ENCODE results near the gene UROC1.
A peak's percentile ranks its signal among the peaks of the same experiment; 100 is the strongest.

UROC1 gene

DNA sequence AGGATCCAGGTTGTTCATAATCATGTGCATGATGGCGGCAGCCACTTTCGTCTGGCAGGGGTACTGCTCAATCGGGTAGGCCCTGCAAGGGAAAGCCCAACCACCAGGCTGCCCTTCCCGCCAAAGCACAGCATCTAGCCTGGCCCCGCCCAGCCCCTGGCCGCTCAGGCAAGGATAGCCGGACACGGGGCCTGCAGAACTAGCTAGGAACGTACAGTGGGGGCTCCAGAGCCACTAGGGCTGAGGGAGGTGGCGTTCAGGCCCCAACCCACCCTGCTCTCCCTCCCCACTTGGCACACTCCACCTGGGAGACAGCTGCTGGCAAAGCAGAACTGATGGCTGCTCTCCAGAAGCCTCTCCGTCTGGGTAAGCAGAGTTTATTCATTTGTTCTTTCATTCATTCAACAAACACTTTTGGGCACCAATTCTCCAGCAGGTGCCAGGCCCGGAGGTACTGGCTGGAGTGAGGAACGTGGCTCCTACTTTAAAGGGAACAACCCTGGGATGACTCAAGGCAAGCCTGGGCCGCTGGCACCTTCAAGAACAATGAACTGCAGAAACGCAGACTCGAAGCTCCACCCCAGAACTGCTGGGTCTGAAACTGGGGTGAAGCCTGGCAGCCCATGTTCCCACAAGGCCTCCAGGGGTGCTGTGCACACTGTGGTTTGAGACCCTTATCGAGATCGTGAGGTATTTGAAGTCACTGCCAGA is 7.8 kb downstream of the UROC1 start:
- no peaks in the 10 kb centered on the region for H3K4me1 Mint-ChIP-seq (ENCODE audit: low read depth)
- DNase-seq (ENCODE audit: low spot score) = no peak
- H3K27me3 Mint-ChIP-seq (ENCODE audit: low read depth) = no peaks in the 10 kb centered on the region
- H3K9me3 Mint-ChIP-seq = no peaks in the 10 kb centered on the region
- no peaks in the 10 kb centered on the region for H3K36me3 Mint-ChIP-seq (ENCODE audit: low read depth)
- no peak overlapping the region for H3K4me3 Mint-ChIP-seq
- no peak overlapping the region for H3K27ac Mint-ChIP-seq

DNA sequence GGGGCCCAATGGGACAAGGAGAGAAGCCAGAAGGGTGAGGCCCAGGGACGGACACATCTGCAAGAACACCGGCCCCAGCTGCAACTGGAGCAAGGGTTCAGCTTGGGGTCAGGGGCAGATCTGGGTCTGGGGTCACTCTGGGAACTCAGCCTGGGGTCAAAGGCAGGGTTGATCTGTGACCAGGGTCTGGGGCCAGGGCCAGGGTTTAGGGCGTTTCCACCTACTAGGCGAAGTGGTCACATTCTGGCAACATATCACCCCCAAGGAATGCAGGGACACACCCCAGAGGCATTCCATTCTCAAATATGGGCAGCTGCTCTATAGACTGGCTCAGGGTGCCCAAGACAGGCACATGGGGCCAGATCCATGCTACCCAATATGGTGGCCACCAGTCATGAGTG is 9.0 kb downstream of the UROC1 start:
- H3K4me1 Mint-ChIP-seq (ENCODE audit: low read depth) = no peaks in the 10 kb centered on the region
- no peak for DNase-seq (ENCODE audit: low spot score)
- no peak overlapping the region for H3K27ac Mint-ChIP-seq
- no peaks in the 10 kb centered on the region for H3K27me3 Mint-ChIP-seq (ENCODE audit: low read depth)
- H3K36me3 Mint-ChIP-seq (ENCODE audit: low read depth) = no peaks in the 10 kb centered on the region
- no peak overlapping the region for H3K4me3 Mint-ChIP-seq
- H3K9me3 Mint-ChIP-seq = no peaks in the 10 kb centered on the region

DNA sequence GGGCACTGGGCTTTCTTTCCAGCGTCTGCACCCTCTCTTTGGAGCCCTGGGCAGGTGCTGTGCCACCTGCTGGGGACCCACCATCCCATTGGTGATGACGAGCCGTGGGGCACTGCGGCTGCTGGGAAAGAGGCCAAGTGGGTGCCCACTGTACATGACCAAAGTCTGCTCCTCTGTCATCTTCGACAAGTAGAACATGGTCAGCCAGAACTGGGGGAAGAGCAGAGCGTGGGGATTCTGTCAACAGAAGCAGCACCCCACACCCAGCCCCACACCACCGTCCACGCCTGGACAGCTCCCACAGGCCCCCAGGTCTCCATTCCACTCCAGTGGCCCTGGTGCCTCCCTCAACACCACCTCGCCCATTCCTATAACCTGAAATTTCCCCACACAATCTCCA is 9.7 kb downstream of the UROC1 start:
- Mint-ChIP-seq H3K4me1 (ENCODE audit: low read depth) (no peaks in the 10 kb centered on the region), H3K27me3 (ENCODE audit: low read depth) (no peaks in the 10 kb centered on the region)

DNA sequence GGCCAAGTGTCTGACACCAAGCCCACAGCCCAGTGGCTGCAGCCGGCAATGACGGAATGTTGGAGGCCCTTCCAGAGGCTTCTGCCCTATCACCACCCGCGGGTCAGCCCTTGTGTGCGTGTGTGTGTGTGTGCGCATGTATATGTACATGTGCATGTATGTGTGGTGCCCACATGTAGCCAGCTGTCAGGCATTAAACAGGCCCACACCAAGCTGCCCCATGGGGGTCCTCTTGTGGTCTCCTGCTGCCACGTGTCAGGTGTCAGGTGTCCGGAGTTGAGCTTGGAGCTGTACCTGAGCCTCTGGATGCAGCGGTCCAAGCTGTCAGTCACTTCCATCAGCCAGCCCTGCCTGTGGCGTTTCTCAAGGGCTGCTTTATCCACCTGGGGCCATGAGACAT is 13.9 kb downstream of the UROC1 start:
- Mint-ChIP-seq H3K4me3 (no peak overlapping the region), H3K27me3 (ENCODE audit: low read depth) (no peaks in the 10 kb centered on the region), H3K36me3 (ENCODE audit: low read depth) (no peaks in the 10 kb centered on the region), H3K9me3 (no peaks in the 10 kb centered on the region), H3K27ac (no peak overlapping the region), H3K4me1 (ENCODE audit: low read depth) (no peaks in the 10 kb centered on the region)
- DNase-seq (ENCODE audit: low spot score) = no peak

More for the DNA sequence above, 9.7 kb downstream of the UROC1 start:
- H3K27ac Mint-ChIP-seq = no peak overlapping the region
- no peaks in the 10 kb centered on the region for H3K9me3 Mint-ChIP-seq
- no peak overlapping the region for H3K4me3 Mint-ChIP-seq
- DNase-seq (ENCODE audit: low spot score) = no peak
- H3K36me3 Mint-ChIP-seq (ENCODE audit: low read depth) = no peaks in the 10 kb centered on the region

DNA sequence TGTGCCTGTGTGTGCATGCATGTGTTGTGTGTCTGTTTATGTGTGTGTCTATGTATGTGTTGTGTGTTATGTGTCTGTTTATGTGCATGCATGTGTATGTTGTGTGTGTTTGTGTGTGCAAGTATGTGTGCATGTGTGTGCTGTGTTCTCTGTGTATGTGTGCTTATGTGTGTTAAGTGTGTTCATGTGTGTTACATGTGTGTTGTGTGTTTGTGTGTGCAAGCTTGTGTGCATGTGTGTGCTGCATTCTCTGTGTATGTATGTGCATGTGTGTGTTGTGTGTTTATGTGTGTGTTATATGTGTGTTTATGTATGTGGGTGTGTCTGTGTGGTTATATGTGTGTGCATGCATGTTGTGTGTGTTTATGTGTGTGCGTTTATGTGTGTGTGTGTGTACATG is 14.9 kb downstream of the UROC1 start:
- no peaks in the 10 kb centered on the region for H3K27me3 Mint-ChIP-seq (ENCODE audit: low read depth)
- H3K9me3 Mint-ChIP-seq = no peaks in the 10 kb centered on the region
- no peak overlapping the region for H3K27ac Mint-ChIP-seq
- no peaks in the 10 kb centered on the region for H3K4me1 Mint-ChIP-seq (ENCODE audit: low read depth)
- no peak overlapping the region for H3K4me3 Mint-ChIP-seq
- no peak for DNase-seq (ENCODE audit: low spot score)
- no peaks in the 10 kb centered on the region for H3K36me3 Mint-ChIP-seq (ENCODE audit: low read depth)

DNA sequence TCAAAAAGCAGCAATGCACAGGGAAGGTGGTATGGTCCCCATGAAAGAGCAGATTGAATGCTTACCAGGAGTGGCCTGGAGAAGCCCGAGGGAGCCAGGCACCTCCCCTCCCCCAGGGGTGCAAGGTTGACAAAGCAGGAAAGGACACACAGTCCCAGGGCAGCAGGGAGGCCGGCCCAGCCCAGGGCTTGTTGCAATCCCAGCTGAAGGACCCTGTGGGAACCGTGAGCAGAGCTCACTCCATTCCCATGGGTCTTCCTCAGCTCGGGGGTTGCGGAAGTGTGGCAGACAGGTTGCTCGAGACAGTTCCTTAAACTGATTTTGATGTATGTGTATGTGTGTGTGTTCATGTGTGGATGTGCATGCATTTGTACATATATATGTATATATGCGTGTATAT is 15.8 kb downstream of the UROC1 start:
- Mint-ChIP-seq H3K4me3 (no peak overlapping the region), H3K9me3 (no peaks in the 10 kb centered on the region), H3K27me3 (ENCODE audit: low read depth) (no peaks in the 10 kb centered on the region), H3K36me3 (ENCODE audit: low read depth) (no peaks in the 10 kb centered on the region), H3K4me1 (ENCODE audit: low read depth) (peaks cover 4% of the 10 kb centered on the region), H3K27ac (no peak overlapping the region)
- DNase-seq (ENCODE audit: low spot score) = no peak

DNA sequence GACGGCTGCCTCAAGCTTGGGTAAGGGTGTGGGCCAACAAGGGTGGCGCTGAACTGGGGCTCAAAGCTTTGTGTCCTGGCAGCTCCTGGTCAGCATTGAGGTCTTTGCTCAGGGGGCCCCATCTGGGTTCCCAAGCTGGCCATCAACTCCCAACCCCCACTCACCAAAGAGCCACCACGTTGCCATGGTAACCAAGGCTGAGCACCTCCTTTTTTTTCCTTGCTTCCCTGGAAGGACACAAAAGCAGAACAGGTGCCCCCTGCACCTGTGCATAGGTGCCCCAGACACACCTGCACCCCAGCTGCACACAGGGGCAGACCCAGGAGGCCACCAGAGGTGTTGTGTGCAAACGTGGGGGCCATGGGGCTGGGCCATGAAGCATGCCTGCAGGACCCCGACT is 16.5 kb downstream of the UROC1 start:
- H3K4me3 Mint-ChIP-seq = no peak overlapping the region
- H3K27me3 Mint-ChIP-seq (ENCODE audit: low read depth) = no peaks in the 10 kb centered on the region
- no peaks in the 10 kb centered on the region for H3K9me3 Mint-ChIP-seq
- no peaks in the 10 kb centered on the region for H3K36me3 Mint-ChIP-seq (ENCODE audit: low read depth)
- DNase-seq (ENCODE audit: low spot score) = no peak
- peaks cover 4% of the 10 kb centered on the region for H3K4me1 Mint-ChIP-seq (ENCODE audit: low read depth)
- H3K27ac Mint-ChIP-seq = no peak overlapping the region

DNA sequence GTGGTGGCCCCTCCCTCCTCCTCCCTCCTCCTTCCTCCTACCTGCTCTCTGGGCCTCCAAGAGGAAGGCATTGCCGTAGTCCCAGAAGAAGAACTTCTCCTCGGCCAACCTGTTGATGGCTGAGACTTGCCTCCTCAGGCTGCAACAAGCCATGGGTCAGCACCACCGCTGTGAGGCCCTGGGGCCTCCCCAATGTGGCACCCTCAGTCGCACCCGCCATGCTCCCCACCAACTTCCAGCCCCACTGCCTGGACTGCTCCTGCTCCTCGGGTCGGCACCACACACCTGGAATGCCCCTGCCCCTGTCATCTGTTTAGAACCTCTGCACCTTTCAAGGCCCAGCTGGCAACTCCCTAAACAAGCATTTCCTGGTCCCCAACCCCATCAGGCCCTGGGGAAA is 17.6 kb downstream of the UROC1 start:
- DNase-seq (ENCODE audit: low spot score) = no peak
- Mint-ChIP-seq H3K27me3 (ENCODE audit: low read depth) (no peaks in the 10 kb centered on the region), H3K9me3 (no peaks in the 10 kb centered on the region), H3K4me3 (no peak overlapping the region), H3K27ac (no peak overlapping the region), H3K36me3 (ENCODE audit: low read depth) (no peaks in the 10 kb centered on the region), H3K4me1 (ENCODE audit: low read depth) (peaks cover 4% of the 10 kb centered on the region)

DNA sequence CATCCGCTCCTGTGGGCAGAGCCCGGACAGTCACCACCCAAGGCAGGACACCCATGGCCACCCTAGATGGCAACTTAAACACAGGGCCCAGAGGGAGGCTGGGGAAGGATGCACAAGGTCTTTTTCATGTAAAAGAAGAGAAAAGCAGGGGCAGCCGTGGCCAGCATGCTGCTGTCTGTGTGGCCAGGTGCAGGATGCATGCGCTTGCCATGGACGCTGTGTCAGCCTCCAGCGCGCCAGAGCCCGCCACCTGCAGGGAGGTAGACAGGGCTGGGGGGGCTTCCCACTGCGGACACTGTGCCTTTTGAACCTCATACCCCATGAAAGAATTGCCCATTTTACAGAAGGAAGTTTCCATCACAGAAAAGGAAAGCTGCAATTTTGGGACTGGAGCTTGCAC is 18.2 kb downstream of the UROC1 start:
- Mint-ChIP-seq H3K4me1 (ENCODE audit: low read depth) (peaks cover 4% of the 10 kb centered on the region), H3K9me3 (no peaks in the 10 kb centered on the region), H3K4me3 (no peak overlapping the region), H3K27ac (no peak overlapping the region), H3K36me3 (ENCODE audit: low read depth) (no peaks in the 10 kb centered on the region), H3K27me3 (ENCODE audit: low read depth) (no peaks in the 10 kb centered on the region)
- DNase-seq (ENCODE audit: low spot score) = no peak

DNA sequence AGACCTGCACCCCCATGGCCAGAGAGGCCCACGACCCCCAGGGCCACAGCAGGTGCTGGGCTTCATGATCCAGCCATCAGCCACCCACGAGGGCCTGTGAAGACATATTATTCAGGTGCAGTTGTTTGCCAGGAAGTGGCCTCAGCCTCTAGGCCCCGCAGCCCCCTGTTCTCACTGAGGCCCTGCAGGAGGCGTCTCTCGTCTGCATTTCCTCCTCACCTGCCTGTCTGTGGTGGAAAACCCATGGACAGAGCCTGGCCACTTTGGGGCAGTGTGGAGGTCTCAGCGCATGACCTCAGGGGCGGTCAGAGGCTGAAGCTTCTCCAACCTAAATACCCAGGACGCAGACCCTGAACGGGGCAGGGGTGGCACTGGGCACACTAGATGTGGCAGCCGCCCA is 18.6 kb downstream of the UROC1 start:
- Mint-ChIP-seq H3K36me3 (ENCODE audit: low read depth) (no peaks in the 10 kb centered on the region), H3K4me3 (no peak overlapping the region), H3K9me3 (no peaks in the 10 kb centered on the region), H3K27me3 (ENCODE audit: low read depth) (no peaks in the 10 kb centered on the region), H3K27ac (no peak overlapping the region), H3K4me1 (ENCODE audit: low read depth) (peaks cover 4% of the 10 kb centered on the region)
- no peak for DNase-seq (ENCODE audit: low spot score)

DNA sequence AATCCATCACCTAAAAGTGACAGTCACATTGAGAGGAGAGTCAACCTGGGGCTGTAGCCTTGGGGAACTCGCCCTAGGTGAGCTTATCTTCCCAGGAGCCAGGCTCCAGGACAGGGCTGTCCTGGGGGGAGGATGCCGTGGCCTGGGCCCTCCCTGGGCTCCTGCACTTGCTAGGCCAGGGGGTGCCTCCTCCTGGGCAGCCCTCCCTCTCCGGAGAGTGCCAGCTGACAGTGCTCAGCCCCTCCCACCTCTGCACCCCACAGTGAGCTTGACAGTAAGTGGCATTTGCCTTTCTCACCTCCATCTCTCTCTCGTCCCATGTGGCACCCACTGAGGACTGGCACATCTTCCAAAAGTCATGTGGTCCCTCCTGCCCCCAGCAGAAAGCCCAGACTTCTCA is 19.1 kb downstream of the UROC1 start:
- Mint-ChIP-seq H3K4me3 (no peak overlapping the region), H3K9me3 (no peaks in the 10 kb centered on the region), H3K27ac (no peak overlapping the region)

DNA sequence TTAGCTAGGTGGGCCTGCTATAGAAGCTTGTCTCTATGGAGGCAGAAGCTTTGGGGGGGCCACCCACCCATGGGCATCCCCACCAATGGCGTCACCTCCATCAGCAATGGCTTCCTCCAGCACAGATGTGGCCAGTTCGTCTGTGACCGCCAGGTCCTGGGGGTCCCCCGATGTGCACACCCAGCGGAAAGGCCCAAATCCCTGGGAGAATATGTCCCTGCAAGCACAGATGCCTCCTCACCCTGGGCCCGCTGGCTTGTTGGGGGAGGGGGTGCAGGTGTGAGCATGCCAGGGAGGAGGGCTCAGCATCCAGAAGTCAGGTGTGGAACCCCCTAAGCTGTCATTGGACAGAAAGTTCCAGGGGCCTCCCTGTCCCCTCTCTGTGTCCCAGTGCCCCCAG is 19.6 kb downstream of the UROC1 start:
- Mint-ChIP-seq H3K27me3 (ENCODE audit: low read depth) (no peaks in the 10 kb centered on the region), H3K9me3 (no peaks in the 10 kb centered on the region), H3K4me1 (ENCODE audit: low read depth) (peaks cover 4% of the 10 kb centered on the region), H3K4me3 (no peak overlapping the region), H3K27ac (no peak overlapping the region), H3K36me3 (ENCODE audit: low read depth) (no peaks in the 10 kb centered on the region)
- DNase-seq (ENCODE audit: low spot score) = no peak

More for the DNA sequence above, 19.1 kb downstream of the UROC1 start:
- Mint-ChIP-seq H3K4me1 (ENCODE audit: low read depth) (peaks cover 4% of the 10 kb centered on the region), H3K36me3 (ENCODE audit: low read depth) (no peaks in the 10 kb centered on the region), H3K27me3 (ENCODE audit: low read depth) (no peaks in the 10 kb centered on the region)
- no peak for DNase-seq (ENCODE audit: low spot score)

DNA sequence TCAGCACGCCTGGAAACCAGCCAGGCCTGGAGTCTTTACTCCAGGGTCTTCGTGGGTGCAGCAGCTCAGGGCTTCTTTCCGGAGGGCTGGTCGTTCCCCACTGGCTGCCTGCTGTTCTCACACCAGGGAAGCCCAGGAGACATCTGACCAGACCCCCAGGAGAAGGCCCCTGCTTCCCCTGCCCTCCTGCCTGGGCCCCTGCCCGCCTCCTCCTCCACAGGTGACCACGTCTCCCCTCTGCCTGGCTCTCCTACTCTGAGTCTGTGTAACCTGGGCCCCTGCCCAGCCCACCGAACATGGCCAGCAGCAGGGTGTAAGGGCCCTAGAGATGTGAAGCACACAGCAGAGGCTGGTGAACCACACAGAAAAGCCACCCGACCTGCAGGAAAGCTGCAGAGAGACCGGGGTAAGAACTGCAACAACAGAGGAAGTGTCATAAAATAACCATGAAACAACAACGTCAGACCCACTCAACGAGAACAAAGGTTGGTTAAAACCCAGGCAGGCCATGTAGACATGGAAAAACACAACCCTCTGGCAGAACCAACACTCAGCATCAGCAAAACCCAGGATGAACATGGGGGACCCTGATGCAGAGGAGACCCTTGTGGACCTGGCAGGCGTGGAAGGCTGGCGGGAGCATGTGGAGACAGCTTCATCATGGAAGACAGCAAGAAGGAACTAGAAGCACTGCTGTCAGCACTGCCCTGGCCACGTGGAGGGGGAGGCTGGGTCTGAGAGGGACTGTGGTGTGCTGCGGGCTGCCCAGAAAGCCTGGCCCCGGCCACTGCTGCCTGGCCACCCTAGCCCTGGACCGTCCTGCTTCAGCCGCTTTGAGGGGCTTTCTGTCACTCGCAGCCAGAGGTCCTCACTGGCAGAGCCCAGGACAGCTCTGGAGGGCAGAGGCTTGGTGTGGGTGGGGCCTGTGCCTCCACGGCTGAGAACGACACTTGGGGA is 20.4 kb downstream of the UROC1 start:
- Mint-ChIP-seq H3K27me3 (ENCODE audit: low read depth) (no peaks in the 10 kb centered on the region), H3K36me3 (ENCODE audit: low read depth) (no peaks in the 10 kb centered on the region), H3K9me3 (no peaks in the 10 kb centered on the region), H3K4me1 (ENCODE audit: low read depth) (peaks cover 4% of the 10 kb centered on the region), H3K27ac (peak overlapping the region; percentile 85), H3K4me3 (no peak overlapping the region)
- DNase-seq (ENCODE audit: low spot score) = no peak

DNA sequence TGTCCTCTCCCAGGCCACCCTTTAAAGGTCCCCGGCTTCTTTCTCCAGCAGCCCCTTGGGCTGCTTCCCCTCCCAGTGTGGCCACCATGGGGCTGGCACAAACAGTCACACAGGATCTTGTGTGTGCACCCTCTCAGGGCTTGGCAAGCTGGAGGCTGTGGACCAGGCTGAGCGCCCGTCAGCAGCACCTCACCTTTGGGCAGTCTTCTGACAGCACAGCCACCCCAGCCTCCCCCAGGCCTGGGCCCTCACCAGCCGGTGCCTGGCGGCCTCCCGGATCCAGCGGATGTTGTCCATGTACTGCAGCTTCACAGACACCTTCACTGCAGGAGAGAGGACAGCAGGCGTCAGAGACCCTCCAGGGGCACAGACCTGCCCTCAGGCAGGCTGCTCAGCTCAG is 21.8 kb downstream of the UROC1 start:
- Mint-ChIP-seq H3K36me3 (ENCODE audit: low read depth) (no peaks in the 10 kb centered on the region), H3K4me3 (no peak overlapping the region), H3K27me3 (ENCODE audit: low read depth) (no peaks in the 10 kb centered on the region), H3K27ac (no peak overlapping the region), H3K9me3 (no peaks in the 10 kb centered on the region), H3K4me1 (ENCODE audit: low read depth) (peaks cover 4% of the 10 kb centered on the region)
- no peak for DNase-seq (ENCODE audit: low spot score)

Data from T-helper 2 cell treated with Interferon-gamma antibody and Interleukin-4, amounts not matched to agents 5 μg/mL and 100 μg/mL, for 36 hours (primary cell).